DND-41 (cell line): ENCODE results near the gene GFOD1.

ENCODE experiments used
- EZH2 ChIP-seq: IDR thresholded peaks from 3 replicates; pipeline ENCODE4 v1.6.1; 2012; ENCODE audit warnings: borderline replicate concordance, low read depth, mild to moderate bottlenecking, moderate library complexity, low read length, inconsistent platforms; ENCODE audit not compliant: severe bottlenecking
- TF ChIP-seq, protein P1 (sequence below): IDR thresholded peaks from 2 replicates; pipeline ENCODE4 v1.5.1; 2012; ENCODE audit warnings: borderline replicate concordance, low read length, moderate library complexity, mild to moderate bottlenecking; ENCODE audit not compliant: poor library complexity, severe bottlenecking; ENCODE audit errors: extremely low read depth

DNA sequence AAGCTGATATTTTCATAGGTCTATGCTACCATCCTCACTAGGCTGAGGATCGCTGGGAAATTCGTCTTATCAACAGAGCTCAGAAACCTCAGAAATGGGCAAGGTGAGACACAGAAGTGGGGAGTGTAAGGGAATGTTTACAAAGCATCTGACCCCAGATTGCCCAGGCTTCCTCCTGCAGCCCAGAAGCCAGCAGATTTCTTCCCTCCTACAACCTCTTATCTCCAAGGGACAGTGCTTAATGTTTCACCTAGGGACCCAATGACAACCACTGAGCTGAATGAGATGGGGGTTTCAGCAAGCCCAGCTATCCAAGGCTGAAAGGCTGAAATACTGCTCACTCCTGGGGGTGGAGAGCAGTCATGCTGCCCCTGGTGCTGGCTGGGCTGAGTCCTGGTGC is 106.6 kb downstream of the GFOD1 start:
- TF ChIP-seq, protein P1, sequence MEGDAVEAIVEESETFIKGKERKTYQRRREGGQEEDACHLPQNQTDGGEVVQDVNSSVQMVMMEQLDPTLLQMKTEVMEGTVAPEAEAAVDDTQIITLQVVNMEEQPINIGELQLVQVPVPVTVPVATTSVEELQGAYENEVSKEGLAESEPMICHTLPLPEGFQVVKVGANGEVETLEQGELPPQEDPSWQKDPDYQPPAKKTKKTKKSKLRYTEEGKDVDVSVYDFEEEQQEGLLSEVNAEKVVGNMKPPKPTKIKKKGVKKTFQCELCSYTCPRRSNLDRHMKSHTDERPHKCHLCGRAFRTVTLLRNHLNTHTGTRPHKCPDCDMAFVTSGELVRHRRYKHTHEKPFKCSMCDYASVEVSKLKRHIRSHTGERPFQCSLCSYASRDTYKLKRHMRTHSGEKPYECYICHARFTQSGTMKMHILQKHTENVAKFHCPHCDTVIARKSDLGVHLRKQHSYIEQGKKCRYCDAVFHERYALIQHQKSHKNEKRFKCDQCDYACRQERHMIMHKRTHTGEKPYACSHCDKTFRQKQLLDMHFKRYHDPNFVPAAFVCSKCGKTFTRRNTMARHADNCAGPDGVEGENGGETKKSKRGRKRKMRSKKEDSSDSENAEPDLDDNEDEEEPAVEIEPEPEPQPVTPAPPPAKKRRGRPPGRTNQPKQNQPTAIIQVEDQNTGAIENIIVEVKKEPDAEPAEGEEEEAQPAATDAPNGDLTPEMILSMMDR: no peak
- TF ChIP-seq EZH2: no peak
